DMS53 (cell line): Measurements from ENCODE around the gene ZNF253.
"Not testable (repeated sequence)": the region's sequence is repeated elsewhere in the genome, so short reads cannot be mapped to it uniquely, and the experiment has no call there.

Source experiments
- DNase-seq: peaks from one replicate; lab custom pipeline; 2025; lab: John Stamatoyannopoulos, UW

Gene ZNF253

DNA sequence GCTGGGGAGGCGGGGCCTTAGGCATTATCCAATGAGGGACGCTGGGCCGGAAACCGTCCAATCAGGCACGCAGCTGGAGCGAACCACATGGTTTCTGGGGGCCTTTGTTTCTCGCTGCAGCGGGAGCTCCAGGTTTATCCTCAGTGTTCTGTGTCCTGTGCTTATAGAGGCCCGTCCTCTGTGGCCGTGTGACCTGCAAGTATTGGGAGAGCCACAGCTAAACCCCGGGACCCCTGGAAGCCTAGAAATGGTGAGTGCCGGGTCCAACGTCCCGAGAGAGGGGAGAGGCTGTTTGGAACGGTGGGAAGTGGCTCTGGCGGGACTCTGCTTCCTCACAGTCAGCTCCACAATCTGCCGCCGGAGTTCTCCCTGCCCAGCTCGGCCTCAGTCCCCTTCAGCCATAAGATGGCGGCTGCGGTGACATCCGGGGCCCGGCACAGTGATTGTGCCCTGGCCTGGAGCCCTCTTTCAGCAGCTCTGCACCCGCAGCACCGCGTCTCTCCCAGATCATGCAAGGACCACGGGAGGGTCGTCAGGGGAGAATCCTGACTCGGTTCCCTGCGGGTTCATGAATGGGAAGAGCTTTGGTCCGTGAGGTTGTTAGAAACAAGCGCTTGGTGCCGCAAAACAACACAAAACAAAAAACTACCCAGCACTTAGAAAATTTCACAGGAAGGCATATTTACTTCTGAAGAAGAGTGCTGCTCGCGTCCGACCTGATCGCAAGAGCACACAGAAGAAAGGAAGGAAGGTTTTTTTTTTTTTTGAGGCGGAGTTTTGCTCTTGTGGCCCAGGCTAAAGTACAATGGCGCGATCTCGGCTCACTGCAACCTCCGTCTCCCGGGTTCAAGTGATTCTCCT, at the start of gene ZNF253:
TSS of gene ZNF253 (plus strand) at position 133 of the 861 bp plus-strand sequence. CDS start at position 248, 115 bp downstream.
- DNase-seq: peak; percentile 97

- no peak for DNase-seq
Observed at GRCh38 chr19:19816679-19817078, 49.0 kb upstream of the ZNF253 start.

- DNase-seq: no peak
Observed at GRCh38 chr19:19817357-19817756, 48.3 kb upstream of the ZNF253 start.

DNA sequence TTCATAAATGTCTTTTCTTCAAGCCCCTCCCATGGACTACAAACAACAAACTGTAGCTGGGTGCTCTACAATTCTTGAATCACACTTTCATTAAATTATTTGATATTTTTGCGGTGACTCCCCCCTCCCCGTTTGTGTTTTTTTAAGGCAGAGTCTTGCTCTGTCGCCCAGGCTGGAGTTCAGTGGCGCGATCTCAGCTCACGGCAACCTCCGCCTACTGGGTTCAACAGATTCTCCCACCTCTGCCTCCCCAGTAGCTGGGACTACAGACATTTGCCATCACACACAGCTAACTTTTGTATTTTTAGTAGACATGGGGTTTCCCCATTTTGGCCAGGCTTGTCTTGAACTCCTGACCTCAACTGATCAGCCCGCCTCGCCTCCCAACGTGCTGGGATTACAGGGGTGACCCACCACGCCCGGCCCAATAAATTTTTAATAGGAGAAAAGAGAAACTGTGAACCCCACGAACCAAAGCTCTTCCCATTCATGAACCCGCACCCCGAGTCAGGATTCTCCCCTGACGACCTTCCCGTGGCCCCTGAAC, 44.8 kb upstream of the ZNF253 start:
- peak; percentile 21 for DNase-seq

DNA sequence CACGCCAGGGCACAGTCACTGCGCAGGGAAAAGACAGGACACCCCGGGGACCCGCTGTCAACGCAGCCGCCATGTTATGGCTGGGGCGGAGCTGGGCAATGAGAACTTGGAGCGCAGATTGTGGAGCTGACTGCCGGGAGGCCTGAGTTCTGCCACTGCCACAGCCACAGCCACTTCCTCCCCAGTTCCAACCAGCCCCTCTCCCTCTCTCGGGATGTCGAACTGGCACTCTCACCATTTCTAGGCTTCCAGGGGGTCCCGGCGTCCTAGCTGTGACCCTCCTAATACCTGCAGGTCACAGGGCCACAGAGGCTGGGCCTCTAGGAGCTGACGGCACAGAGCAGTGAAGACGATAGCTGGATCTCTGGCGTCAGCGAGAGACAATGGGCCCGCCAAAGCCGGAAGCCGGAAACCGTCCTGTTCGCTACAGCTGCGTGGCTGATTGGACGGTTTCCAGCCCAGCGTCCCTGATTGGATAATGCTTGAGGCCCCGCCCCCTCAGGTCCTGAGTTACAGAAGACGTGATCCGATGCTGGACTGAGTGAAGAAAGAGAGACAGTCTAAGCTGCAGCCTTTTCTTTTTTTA, 44.2 kb upstream of the ZNF253 start, which contains the start of gene ZNF506:
TSS of gene ZNF506 (minus strand) at position 385 of the 586 bp plus-strand sequence. CDS start at position 238, 147 bp downstream.
- peak; percentile 98 for DNase-seq

DNA sequence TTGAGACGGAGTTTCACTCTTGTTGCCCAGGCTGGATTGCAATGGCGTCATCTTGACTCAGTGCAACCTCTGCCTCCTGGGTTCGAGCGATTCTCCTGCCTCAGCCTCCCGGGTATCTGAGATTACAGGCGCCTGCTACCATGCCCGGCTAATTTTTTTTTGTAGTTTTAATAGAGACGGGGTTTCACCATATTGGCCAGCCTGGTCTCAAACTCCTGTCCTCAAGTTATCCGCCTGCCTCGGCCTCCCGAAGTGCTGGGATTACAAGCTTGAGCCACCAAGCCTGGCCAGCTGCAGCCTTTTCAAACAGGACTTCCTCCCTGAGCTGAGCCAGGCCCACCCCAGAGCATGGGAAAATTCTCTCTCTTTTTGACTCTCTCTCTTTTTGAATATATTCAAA, 43.7 kb upstream of the ZNF253 start:
- DNase-seq: peak; percentile 45

GRCh38 chr19:19823916-19824315, 41.8 kb upstream of the ZNF253 start:
- DNase-seq: no peak

DNA sequence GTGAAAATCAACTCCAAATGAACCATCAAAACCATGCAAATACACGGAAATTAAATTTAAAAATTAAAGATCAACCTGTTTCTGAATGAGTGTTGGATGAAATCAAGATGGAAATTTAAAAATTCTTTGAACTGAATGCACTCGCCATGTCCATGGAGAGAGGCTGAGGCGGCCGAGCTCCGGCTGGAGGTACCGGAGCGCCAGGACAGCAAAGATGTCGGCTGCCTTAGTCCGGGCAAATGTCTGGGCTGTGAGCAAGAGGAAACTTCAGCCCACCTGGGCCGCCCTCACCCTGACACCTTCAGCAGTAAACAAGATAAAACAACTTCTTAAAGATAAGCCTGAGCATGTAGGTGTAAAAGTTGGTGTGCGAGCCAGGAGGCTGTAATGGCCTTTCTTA, 38.8 kb upstream of the ZNF253 start:
- no peak for DNase-seq

DNA sequence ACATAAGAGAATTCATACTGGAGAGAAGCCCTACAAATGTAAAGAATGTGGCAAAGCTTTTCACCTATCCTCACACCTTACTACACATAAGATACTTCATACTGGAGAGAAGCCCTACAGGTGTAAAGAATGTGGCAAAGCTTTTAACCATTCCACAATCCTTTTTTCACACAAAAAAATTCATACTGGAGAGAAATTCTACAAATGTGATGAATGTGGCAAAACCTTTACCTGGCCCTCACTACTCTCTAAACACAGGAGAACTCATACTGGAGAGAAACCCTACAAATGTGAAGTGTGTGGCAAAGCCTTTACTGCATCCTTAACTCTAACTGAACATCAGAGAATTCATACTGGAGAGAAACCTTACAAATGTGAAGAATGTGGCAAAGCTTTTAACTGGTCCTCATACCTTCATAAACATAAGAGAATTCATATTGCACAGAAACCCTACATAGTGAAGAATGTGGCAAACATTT, 30.1 kb upstream of the ZNF253 start:
- peak; percentile 10 for DNase-seq

DNA sequence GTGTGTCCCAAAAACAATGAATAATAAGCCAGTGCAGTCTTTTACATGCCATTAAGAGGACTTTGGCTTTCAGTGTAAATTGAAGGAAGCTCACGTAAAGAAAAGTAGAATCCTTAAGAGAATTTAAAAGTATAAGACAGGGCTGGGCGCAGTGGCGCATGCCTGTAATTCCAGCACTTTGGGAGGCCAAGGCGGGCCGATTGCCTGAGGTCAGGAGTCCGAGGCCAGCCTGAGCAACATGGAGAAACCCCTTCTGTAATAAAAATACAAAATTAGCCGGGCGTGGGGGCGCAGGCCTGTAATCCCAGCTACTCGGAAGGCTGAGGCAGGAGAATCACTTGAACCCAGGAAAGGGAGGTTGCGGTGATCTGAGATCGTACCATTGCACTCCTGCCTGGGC, 17.9 kb upstream of the ZNF253 start:
- DNase-seq: no peak

DNA sequence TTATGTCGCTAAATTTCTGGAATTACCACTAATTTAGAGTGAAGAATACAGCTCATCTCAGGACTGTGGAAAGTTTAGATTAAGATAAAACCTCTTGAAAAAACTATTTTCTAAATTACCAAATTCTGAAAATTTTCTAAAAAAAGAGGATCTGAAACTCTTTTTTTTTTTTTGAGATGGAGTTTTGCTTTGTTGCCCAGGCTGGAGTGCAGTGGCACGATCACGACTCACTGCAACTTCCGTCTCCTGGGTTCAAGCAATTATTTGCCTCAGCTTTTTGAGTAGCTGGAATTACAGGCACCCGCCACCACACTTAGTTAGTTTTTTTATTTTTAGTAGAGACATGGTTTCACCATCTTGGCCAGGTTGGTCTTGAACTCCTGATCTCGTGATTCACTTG, 16.6 kb upstream of the ZNF253 start:
- DNase-seq: no peak

GRCh38 chr19:19851740-19852139, 13.9 kb upstream of the ZNF253 start:
- DNase-seq: not testable (repeated sequence)

DNA sequence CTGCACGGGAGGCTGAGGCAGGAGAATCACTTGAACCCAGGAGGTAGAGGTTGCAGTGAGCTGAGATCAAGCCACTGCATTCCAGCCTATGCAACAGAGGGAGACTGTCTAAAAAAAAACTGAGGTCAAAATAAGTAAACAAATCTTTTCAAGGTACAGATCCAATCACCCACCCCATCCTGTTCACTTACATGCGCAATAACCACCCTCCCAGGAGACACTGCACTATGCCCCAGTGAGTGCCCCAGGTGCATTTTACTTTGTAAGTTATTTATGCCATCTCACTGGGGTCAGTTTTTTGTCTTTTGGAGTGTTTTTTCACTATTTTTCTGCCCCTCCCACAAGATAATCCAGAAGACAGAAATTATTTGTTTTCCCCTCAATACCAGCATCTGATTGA, 6.9 kb upstream of the ZNF253 start:
- DNase-seq: no peak

DNA sequence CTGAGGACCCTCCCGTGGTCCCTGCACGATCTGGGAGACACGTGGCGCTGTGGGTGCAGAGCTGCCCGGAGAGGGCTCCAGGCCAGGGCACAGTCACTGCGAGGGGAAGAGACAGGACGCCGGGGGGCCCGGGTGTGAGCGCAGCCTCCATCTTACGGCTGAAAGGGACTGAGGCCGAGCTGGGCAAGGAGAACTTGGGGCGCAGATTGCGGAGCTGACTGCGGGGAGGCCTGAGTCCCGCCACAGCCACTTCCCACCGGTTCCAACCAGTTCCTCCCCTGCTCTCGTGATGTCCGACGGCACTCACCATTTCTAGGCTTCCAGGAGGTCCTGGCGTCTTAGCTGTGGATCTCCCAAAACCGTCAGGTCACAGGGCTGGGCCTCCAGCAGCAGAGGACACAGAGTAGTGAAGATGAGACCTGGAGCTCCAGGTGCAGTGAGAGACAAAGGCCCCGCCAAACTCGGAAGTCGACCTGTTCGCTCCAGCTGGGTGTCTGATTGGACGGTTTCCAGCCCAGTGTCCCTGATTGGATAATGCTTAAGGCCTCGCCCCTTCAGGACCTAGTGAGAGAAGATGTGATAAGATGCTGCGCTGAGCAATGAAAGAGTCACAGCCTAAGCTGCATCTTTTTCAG, 4.8 kb upstream of the ZNF253 start:
- no peak for DNase-seq

DNA sequence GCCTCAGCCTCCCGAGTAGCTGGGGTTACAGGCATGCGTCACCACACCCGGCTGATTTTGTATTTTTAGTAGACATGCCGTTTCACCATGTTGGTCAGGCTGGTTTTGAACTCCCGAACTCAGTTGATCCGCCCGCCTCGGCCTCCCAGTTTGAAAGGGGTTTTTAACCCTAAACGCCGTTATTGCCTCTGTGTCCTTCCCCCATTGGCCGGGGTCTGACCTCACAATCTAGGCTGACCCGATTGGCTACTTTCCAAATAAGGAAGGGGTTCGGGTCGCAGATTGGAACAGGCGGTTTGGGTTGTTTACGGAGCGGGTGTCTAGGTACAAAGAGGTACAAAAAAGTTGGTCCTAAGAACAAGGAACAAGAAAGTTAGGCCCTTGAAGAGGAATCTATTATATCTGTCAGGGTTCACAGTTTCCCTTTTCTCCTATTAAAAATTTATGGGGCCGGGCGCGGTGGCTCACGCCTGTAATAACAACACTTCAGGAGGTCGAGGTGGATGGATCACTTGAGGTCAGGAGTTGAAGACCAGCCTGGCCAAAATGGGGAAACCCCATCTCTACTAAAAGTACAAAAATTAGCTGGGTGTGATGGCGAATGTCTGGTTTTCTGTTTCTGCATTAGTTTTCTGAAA, 1.0 kb downstream of the ZNF253 start:
- peak; percentile 52 for DNase-seq

DNA sequence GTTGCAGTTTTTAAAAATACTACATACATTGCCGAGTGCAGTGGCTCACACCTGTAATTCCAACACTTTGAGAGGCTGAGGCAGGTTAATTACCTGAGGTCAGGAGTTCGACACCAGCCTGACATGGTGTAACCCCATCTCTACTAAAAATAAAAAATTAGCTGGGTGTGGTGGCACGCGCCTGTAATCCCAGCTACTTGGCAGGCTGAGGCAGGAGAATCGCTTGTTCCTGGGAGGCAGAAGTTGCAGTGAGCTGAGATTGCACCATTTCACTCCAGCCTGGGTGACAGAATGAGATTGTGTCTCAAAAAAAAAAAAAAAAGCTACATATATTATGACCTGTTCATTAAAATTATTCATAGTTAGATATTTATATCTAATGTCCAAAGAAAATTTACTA, 4.4 kb downstream of the ZNF253 start:
- not testable (repeated sequence) for DNase-seq

DNA sequence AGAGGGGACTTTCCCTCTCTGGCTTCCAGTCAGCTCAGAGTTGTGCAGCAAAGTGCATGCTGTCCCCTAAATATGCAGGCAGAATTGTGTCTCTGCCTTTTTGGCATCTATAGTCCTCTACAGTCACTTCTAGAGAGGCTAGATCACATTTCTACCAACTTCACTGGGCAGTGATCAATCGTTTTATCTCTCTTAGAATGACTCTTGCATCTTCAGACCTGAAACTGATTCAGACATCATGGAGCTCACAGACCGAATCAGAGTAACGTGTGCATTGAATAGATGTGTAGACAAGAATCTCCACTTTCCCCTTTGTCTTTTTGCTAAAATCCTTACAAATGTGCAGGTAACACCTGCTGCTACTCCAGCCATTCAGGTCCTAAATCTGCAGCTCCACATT, 6.2 kb downstream of the ZNF253 start:
- no peak for DNase-seq

- DNase-seq: peak; percentile 65
Observed at GRCh38 chr19:19873381-19873780, 7.7 kb downstream of the ZNF253 start.

GRCh38 chr19:19877724-19878123, 12.0 kb downstream of the ZNF253 start:
- no peak for DNase-seq

DNA sequence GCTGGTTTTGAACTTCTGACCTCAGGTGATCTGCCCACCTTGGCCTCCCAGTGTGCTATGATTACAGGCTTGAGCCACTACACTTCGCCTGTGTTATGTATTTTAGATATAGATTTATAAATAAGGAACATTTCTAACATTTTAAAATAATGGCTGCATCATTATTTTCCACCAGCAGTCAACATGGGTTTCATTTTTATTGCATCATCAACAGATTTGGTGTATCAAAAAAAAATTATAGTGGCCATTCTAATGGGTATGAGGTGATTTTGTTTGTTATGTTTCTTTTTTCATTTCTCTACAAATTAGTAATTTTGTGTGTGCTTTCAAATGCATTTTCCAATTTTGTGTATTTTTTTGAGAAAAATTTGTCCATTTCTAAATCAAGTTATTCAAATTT, 18.9 kb downstream of the ZNF253 start:
- DNase-seq: no peak

- DNase-seq: not testable (repeated sequence)
Observed at GRCh38 chr19:19892055-19892941, 26.6 kb downstream of the ZNF253 start.
